Fibroblast of villous mesenchyme (primary cell): Measurements from ENCODE around the gene AMOTL1. TPM values are rescaled to one million over a fixed set of nuclear protein-coding genes. Genes with fewer than 3 reads are reported as not detected.

ENCODE experiments used
- DNase-seq: peaks from one replicate; pipeline ENCODE4 v3.0.0-alpha.2; 2010; ENCODE audit warnings: low read depth
- H3K4me3 ChIP-seq: 2 replicates; pipeline ENCODE4 v1.5.1; 2011; ENCODE audit warnings: low read depth, mild to moderate bottlenecking, low read length
- CTCF ChIP-seq: IDR thresholded peaks from 2 replicates; pipeline ENCODE4 v1.5.1; 2012; ENCODE audit warnings: low read depth, mild to moderate bottlenecking, low read length; ENCODE audit not compliant: insufficient read depth
- total RNA-seq: library from RNA; depleted of rRNA; stranded (reverse); fragments of >200 nt; gene quantifications from 2 replicates; pipeline ENCODE4 v1.2.3, GENCODE V29; 2012

The AMOTL1 gene
- total RNA-seq, 1 donor: 25.9 TPM

GRCh38 chr11:94755494-94755893 is 12.7 kb upstream of the AMOTL1 start:
- no peak for DNase-seq
- no peak for TF ChIP-seq CTCF
- H3K4me3 ChIP-seq: no peak overlapping the region

- TF ChIP-seq CTCF: no peak
- no peak for DNase-seq
- H3K4me3 ChIP-seq: no peak overlapping the region
Measured at GRCh38 chr11:94757037-94757735, 11.0 kb upstream of the AMOTL1 start.

GRCh38 chr11:94758666-94759065 is 9.5 kb upstream of the AMOTL1 start:
- no peak overlapping the region for H3K4me3 ChIP-seq
- no peak for DNase-seq
- TF ChIP-seq CTCF: no peak

- DNase-seq: no peak
- TF ChIP-seq CTCF: no peak
- no peak overlapping the region for H3K4me3 ChIP-seq
Measured at GRCh38 chr11:94759522-94759921, 8.6 kb upstream of the AMOTL1 start.

GRCh38 chr11:94760296-94760695 is 7.9 kb upstream of the AMOTL1 start:
- no peak for TF ChIP-seq CTCF
- DNase-seq: no peak
- no peak overlapping the region for H3K4me3 ChIP-seq

- DNase-seq: no peak
- peak; percentile 58 for TF ChIP-seq CTCF
- H3K4me3 ChIP-seq: no peak overlapping the region
Measured at GRCh38 chr11:94762208-94762607, 5.9 kb upstream of the AMOTL1 start.

GRCh38 chr11:94762995-94763394 is 5.2 kb upstream of the AMOTL1 start:
- DNase-seq: no peak
- TF ChIP-seq CTCF: no peak
- no peak overlapping the region for H3K4me3 ChIP-seq
